GM13976 (cell line): Measurements from ENCODE around the gene S100A7.

ENCODE experiments used
- DNase-seq: peaks from one replicate; pipeline ENCODE4 v3.0.0; 2012; ENCODE audit warnings: low spot score
- CTCF ChIP-seq: IDR thresholded peaks from 2 replicates; pipeline ENCODE4 v1.5.1; 2012; ENCODE audit warnings: borderline replicate concordance, mild to moderate bottlenecking; ENCODE audit not compliant: insufficient read depth; ENCODE audit errors: extremely low read depth, missing control alignments, control extremely low read depth
- in situ Hi-C: fragments of 300-500 bp; cut with MboI; formaldehyde crosslinking; loops from one replicate; pipeline ENCODE4 v1.12.0; 2022; ENCODE audit warnings: low sequenced_read_pairs, mixed read lengths, inconsistent platforms; ENCODE audit not compliant: unreplicated experiment

Gene S100A7

GRCh38 chr1:153488731-153489130 lies 28.3 kb upstream of the S100A7 start:
- no peak for TF ChIP-seq CTCF
- DNase-seq: no peak
- in situ Hi-C loops: no loop called here

- DNase-seq: no peak
- in situ Hi-C loops: no loop called here
- TF ChIP-seq CTCF: no peak
Measured at GRCh38 chr1:153487707-153488106, 27.3 kb upstream of the S100A7 start.

GRCh38 chr1:153485863-153486262 lies 25.4 kb upstream of the S100A7 start:
- TF ChIP-seq CTCF: no peak
- in situ Hi-C loops: no loop called here
- no peak for DNase-seq

- no peak for DNase-seq
- TF ChIP-seq CTCF: no peak
- in situ Hi-C loops: loop anchor here (5.0 kb wide), 1 partner anchor 131 kb away; no protein-coding TSS in a partner anchor
Measured at GRCh38 chr1:153483776-153484175, 23.3 kb upstream of the S100A7 start.

- DNase-seq: no peak
- no peak for TF ChIP-seq CTCF
- in situ Hi-C loops: loop anchor here (5.0 kb wide), 1 partner anchor 129 kb away; no protein-coding TSS in a partner anchor
Measured at GRCh38 chr1:153481124-153481523, 20.7 kb upstream of the S100A7 start.

- in situ Hi-C loops: no loop called here
- no peak for DNase-seq
- no peak for TF ChIP-seq CTCF
Measured at GRCh38 chr1:153478692-153479618, 18.5 kb upstream of the S100A7 start.
